Hematopoietic multipotent progenitor cell treated with erythropoietin and hydrocortisone succinate and interleukin-3 and kit ligand, for 15 days (in vitro differentiated cells): ENCODE measurements around the gene LCE3D.
"Not testable (repeated sequence)": the region's sequence is repeated elsewhere in the genome, so short reads cannot be mapped to it uniquely, and the experiment has no call there.

Experiments
- DNase-seq: peaks from one replicate; pipeline ENCODE4 v3.0.0-alpha.2; 2015; ENCODE audit warnings: low spot score

LCE3D gene, protein sequence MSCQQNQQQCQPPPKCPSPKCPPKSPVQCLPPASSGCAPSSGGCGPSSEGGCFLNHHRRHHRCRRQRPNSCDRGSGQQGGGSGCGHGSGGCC

DNA sequence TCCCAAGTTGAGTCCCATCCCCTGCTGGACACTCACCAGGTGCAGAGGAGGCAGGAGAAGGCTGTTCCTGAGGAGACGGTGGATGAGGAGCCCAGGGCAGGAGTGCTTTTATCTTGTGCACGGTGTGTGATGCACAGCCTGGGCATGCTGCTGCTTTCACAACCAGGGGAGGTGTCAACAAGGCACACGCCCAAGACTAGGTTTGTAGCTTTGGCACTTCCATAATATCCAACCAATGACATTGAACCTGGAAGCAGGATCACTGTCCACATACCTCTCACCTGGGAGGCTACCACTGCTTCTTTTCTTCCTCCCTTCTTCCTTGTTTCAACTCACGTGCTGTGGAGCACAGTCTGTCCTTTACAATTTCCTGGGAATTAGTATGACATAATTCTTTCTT is at the start of gene LCE3D:
LCE3D (minus strand) TSS at position 84 of the 400 bp plus-strand sequence. CDS start 580 bp downstream, outside the sequence.
- no peak for DNase-seq

DNA sequence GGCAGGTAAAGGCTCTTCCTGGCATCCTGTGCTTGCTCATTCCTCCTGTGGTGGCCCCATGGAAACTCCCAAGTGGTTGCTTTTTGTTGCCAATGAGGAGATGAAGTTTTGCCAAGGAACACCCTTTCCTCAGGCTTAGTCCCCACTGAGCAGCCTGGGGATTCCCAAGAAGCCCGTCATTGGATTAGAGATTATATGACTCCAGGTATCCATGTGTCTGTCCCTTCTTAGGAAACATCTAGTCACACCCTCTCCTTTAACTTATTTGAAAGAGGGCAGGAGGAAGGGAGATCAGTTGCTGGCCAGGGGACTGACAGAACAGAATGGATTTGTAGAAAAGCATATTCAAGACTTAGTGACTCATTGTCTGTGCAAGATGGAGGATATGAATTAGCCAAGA is 46.4 kb upstream of the LCE3D start:
- DNase-seq = no peak

DNA sequence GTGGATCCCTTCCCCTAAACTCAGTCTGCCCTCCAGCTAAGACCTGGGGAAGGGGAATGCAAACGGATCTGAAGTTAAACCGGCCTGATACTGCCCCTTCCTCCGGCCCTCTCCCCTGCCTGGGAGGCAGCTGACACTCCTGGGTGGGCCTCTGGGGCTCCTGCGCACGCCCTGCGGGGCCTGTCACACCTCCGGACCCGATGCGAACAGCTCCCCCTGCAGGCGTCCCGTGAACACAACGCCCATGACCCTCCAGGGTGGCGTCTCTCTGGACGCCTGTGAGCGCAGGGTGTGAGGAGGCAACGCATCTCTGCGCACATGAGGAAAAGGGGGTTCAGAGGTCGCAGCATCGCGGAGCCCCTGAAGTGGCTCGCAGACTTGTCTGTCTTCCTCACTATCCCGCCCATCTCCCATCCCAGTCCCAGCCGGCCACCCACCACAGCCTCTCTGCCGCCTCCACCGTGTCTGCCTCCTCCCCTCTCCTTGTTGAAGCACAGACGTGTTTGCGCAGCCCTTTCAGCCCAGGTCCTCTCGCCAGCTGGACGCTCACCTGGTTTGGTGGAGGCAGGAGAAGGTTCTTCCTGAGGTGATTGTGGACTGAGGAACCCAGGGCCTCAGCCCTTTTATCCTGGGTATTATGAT is 43.0 kb upstream of the LCE3D start:
- DNase-seq = no peak

DNA sequence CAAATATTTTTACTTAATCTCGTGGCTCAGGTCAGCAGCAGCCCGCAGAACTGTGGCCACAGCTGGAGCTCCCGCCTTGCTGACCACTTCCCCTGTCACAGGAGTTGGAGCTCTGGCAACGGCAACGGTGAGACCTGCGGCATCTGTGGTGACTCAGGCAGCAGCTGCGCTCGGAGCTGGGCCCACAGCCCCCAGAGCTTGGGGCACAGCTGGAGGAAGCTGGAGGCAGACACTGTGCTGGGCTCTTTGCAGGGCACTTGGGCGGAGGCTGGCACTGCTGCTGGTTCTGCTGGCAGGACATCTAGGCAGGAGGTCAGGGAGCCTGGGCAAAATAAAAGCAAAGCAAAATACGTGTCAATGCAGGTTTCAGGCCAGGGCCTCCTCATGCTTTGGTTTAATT is 42.5 kb upstream of the LCE3D start, which contains the start of gene LCE3A:
LCE3A (minus strand) TSS at position 301 of the 400 bp plus-strand sequence; CDS start at position 301, 0 bp downstream.
- no peak for DNase-seq

DNA sequence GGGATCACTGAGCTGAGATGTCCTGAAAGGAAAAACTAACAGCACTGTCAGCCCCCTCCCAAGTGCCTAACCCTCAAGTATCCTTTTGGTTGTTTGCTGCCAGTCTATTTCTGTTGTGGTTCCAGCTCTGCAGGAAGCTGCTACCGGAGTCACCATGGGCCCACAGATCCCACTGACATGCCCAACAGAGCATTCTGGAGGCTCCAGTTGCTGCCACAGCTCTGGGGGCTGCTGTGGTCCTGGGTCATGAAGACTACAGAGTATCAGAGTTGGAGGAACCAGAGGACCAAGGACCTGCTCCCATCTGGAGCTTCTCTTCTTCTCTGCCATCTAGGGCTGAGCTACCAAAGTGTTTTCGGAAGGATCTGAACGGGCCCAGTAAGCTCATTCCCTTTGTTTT is 41.7 kb upstream of the LCE3D start:
- no peak for DNase-seq

DNA sequence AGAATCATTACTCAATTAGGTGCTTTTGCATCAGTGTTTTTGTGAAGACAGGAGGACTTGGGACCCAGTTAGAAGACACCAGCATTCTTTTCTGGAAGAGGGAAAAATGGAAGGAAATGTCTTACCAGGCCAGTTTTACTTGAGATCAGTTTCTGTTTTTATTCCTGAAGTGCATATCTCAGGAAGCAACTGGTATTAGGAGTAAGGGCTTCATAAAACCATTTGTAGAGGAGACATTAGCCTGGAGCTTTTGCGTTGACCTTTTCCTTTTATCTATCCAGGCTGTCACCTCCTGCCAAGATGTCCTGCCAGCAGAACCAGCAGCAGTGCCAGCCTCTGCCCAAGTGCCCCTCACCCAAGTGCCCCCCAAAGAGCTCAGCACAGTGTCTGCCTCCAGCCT is 33.2 kb upstream of the LCE3D start, which contains the start of gene LCE3B:
LCE3B (plus strand) TSS at position 301 of the 400 bp plus-strand sequence; CDS start at position 301, 0 bp downstream.
- DNase-seq = no peak

DNA sequence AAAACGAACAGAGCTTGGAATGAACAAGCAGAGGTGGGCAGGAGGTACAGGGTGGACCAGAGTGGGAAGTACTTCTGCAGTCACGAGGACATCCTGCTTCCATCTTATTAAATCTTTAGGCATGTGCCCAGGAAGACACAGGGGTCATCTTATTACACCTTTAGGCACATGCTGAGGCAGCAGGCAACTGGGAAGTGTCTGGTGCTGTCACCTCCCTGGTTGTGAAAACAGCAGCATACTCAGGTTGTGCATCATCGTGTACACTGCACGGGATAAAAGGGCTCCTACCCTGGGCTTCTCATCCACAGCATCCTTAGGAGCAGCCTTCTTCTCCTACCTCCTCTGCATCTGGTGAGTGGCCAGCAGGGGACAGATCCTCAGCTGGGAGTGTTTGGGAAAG is 19.6 kb upstream of the LCE3D start, which contains the start of gene LCE3C:
LCE3C (plus strand) TSS at position 301 of the 400 bp plus-strand sequence. CDS start 498 bp downstream, outside the sequence.
- DNase-seq = no peak

DNA sequence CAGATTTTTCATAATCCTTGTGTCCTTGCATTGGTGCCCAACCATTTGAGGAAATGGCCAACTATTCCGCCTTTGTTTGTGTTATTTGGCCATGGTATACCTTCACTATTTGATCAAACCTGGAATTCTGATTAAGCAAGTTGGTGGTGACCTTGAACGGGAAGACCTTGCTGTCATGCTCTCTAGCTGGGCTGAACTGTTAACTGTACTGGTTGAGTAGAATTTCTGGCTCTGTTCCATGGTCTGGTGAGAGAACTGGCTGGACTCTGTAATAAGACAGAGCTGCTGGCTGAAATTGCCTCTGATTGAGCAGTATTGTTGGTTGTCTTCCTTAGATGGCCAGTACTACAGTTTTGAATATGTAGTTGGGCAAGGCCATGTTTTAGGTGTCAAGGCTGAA is 16.7 kb upstream of the LCE3D start:
- no peak for DNase-seq

DNA sequence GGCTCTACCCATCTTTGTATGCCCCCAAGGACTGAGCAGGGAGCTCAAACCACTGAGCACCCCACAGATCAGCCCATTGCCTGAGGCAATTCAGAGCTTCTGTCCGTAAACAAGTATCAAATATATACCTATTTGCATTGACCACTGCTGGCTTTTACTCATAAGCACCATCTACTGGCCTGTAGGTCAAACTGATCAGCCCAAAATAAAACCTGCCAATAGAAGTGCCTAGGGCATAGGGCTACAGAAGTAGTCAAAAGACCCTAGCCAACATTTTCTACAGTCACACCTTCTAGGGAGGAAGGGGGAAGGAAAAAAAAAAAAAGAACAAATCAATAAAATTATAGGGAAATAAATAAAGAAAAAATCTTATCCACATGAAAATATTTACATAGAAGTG is 5.3 kb upstream of the LCE3D start:
- DNase-seq = no peak

DNA sequence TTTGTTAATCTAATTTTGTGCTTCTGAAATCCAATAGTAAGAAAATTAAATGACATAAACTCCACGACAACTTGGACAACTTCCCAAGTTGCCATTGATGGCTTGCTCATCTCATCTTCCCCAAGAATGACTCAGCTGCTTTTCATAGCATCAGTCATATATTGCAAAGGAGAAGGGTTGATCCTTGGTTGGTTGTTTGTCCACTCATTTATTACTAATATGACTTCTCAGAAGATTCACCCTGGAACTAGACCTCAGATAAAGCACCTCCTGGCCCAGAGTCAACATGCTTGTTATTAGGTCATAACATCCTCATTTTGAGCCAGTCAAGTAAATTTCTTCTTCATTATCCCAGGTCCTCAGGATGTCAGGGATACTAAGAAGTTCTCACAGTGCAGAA is 2.3 kb upstream of the LCE3D start:
- DNase-seq = no peak

DNA sequence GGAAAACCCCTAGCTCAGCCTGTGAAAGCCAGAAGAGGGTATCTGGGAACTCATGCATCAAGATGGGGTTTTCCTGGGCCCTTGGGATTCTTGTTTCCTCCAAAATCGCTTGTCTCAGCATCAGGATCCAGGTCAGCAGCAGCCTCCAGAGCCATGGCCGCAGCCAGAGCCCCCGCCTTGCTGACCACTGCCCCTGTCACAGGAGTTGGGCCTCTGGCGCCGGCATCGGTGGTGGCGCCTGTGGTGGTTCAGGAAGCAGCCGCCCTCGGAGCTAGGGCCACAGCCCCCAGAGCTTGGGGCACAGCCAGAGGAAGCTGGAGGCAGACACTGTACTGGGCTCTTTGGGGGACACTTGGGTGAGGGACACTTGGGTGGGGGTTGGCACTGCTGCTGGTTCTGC is 790 bp downstream of the LCE3D start:
- not testable (repeated sequence) for DNase-seq

DNA sequence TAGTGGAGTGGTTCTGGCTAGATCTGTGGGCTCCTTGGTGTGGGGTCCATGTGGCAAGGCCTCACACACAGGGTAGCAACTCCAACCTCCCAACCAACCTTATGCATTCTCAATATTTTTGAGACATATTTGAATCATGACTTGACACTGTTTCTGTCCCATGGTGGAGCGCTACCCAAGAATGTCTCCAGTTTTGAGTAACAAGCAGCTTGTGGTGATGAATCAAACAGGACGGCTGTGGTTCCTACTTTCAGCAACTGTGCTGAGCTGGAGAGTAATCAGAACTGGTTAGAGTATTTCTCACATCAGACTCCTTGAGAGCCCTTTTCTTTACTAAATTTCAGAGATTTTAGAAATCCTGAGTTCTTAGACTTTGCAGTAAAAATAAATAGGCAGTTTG is 3.1 kb downstream of the LCE3D start:
- DNase-seq = no peak

DNA sequence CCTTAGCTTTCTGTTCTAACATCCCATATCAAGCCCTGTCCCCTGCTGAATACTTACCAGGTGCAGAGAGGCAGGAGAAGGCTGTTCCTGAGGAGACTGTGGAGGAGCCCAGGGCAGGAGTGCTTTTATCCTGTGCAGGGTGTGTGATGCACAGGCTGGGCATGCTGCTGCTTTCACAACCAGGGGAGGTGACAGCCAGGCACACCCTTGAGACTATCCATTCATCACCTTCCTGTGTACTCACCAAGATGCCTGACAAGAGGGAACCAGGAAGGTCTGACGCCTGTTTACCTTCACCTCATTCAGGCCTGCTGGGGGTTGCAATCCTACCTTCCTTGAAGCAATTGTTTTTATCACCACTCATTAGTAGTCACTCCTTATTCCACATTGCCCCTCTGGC is 13.6 kb downstream of the LCE3D start, which contains the start of gene LCE3E:
LCE3E (minus strand) TSS at position 100 of the 400 bp plus-strand sequence. CDS start 572 bp downstream, outside the sequence.
- DNase-seq = no peak

DNA sequence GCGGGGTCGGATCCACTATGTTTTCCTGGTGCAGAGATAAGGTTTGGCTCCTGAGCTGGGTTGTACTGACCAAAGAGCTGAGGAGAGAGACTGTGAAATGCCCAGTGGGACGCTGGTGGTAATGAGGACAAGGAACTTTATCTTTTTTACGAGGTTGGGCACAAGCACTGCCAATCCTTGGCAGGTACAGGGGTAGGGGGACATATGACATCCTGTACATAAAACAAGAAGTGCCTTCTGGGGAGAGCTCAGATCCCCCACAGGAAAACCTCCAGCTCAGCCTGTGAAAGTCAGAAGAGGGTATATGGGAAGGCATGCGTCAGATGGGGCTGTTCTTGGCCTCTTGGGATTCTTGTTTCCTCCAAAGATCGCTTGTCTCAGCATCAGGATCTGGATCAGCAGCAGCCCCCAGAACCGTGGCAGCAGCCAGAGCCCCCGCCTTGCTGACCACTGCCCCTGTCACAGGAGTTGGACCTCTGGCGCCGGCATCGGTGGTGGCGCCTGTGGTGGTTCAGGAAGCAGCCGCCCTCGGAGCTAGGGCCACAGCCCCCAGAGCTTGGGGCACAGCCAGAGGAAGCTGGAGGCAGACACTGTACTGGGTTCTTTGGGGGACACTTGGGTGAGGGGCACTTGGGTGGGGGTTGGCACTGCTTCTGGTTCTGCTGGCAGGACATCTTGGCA is 14.6 kb downstream of the LCE3D start:
- DNase-seq = no peak

DNA sequence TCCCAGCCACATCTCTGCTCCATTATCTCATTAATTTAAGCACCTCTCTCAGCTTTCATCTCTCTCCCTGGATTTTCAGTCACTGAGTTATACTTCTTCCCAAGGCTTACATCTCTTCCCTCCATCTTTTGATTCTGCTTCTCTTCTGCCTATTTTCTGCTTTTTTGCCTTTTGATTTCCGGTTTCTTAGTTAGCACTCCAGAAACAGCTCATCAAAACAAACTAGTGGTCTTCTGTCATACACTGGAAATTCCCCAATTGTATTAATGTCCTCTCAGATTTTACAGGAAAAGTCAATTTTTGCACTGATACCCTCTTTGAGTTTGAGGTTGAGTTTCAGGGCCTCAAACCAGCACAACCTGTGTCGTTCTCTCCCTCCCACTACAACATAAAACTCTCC is 15.2 kb downstream of the LCE3D start:
- no peak for DNase-seq

DNA sequence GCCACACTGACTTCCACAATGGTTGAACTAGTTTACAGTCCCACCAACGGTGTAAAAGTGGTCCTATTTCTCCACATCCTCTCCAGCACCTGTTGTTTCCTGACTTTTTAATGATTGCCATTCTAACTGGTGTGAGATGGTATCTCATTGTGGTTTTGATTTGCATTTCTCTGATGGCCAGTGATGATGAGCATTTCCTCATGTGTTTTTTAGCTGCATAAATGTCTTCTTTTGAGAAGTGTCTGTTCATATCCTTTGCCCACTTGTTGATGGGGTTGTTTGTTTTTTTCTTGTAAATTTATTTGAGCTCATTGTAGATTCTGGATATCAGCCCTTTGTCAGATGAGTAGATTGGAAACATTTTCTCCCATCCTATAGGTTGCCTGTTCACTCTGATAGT is 32.0 kb downstream of the LCE3D start:
- not testable (repeated sequence) for DNase-seq

DNA sequence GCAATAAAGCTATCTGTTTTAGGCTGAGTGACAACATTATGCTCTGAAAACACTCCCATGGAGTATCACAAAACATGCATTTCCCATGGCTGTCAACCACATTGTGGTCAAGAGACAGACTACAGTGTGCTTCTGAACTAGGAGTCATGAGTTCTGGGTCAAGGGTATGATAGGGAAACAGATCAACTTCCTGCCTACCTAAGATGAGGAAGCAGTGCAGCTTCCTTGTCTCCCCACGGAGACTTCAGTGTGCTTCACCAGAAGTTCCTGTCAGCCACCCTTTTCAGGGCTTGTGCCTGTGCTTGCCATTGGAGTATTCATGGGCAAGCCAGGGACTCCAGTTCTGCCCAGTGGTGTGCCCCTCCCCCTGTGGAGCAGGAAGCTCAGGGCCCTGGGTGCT is 33.6 kb downstream of the LCE3D start:
- no peak for DNase-seq

DNA sequence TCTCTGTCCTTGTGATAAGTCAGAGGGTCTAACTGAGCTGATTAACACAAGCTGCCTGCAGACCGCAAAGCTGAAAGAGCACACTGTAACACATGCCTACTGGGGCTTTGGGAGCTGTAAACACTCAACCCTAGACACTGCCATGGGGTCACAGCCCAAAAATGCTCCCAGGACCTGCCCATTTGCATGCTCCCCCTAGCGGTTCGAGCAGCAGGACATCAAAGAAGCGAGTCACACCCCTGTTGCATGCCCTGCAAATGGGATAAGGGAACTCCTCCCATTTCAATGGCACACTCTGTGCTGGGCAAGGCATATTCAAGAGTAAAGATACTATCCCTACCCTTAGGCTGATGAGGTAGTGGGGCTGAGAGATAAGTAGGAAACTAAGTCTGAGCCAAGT is 36.5 kb downstream of the LCE3D start:
- no peak for DNase-seq

DNA sequence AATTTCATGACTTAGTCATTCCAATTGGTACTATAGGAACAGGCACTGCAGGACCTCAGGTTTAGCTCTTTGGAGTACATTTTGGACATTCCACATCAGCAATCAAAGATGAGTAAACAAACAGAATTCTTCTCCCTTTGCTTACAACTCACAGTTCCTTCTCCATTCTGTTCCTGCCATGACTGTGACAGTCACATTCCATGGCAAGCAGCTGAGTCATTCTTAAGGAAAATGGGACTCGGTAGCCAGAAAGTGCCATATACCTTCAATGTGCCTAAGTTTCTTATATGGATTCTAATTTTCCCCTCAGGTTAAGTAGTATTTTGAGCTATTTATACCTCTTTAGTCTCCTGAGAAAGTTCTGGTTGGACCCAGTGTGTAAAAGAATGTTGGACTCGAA is 40.4 kb downstream of the LCE3D start:
- DNase-seq = no peak

DNA sequence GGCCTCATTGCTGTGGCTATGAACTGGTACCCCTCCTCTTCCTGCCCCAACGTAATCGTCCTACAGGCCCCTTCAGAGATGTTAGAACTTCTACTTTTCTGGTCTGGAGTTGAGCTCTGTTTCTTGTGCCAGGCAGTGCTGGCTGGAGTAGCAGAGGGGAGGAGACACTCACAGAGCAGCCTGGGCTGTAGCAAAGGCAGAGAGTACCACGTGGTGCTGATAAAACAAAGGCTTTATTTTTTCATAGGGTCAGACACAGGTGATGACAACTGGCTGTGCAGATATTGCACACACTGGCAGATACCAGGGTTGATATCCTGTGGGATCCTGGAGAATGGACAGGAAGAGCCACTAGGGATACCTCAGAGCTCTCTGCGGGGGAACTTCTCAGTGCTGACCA is 42.8 kb downstream of the LCE3D start:
- DNase-seq = no peak

DNA sequence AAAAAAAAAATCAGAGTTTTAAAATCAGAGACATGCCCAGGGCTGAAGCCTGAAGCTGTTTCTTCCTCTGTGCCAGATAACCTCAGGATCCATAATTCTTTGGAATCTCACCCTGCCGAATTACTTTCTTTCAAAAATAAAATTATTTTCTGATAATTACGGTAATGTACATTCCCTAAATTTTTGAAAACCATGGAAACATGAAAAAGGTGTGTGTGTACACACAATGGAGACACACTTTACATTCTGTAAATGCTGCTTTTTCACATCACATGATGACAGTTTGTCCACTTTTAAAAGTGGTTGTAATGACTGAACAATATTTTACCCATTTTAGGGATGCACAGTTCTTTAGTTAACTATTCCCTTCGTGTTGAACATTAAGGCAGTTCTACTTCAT is 44.5 kb downstream of the LCE3D start:
- no peak for DNase-seq

DNA sequence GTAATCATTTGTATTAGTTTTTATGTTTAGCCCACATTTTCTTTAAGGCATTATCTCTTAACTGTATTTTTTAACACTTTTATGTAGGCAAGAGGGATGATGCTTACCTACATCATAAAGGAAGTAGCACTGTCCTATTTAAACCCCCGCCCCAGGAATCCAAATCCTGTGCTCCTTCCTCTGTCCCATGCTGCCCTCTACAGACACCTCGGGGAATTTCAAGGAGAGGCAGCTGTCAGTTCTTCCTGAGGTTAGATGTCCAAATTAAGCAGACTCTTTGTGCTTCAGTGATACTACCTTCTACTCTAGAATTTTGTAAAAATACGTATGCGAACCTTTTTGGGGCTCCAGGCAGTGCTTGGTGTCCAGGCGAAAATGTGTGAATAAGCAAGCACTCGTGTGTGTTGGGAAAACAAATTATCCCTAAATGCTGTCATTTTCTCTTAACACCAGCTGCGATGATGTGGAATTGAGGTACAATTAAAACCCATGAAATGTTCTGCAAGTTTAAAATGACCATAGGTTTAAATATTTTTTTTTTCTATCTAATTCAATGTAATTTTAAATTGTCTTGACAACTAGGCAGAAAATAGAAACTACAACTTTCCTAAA is 46.9 kb downstream of the LCE3D start:
- peak; percentile 12 for DNase-seq
